Left cardiac atrium (tissue), 2 donors: ENCODE measurements around the gene KANTR. TPM values are rescaled to one million over a fixed set of nuclear protein-coding genes. Genes with fewer than 3 reads are reported as not detected.

Source experiments
- total RNA-seq, 2 donors: library from RNA; stranded (reverse); fragmentation: NEBNext Ultra II Directional; extraction: Animal tissue kit (Norgen Biotek cat#: 25700); gene quantifications; one replicate each; pipeline ENCODE4 v1.2.1, GENCODE V29; 2021
- donor health status: DM: no; HTN: yes; CAD: no; lungs with severe emphysema.
- donor health status: DM: yes; HTN: yes; CAD: no.

The KANTR gene
- total RNA-seq, 2 donors from 2014 or later: 5.4 to 5.7 TPM

Other genes with a start within 250 kb of the KANTR start
- gene XAGE3, start 226.1 kb upstream of the KANTR start, total RNA-seq: not detected
- 10 to 100 TPM; 12.1 to 12.6 TPM for gene FAM156B, start 196.8 kb upstream of the KANTR start, total RNA-seq
- gene FAM156A, start 135.6 kb upstream of the KANTR start, total RNA-seq: 10 to 100 TPM in 1 of 2 donors, 1 to 10 TPM in 1; 9.9 to 14.2 TPM
- 1 to 10 TPM; 1.3 to 2.8 TPM for gene GPR173, start 45.4 kb upstream of the KANTR start, total RNA-seq
- gene TSPYL2, start 11.8 kb upstream of the KANTR start, total RNA-seq: 10 to 100 TPM; 33.5 to 37.4 TPM
- gene KDM5C, start 131.1 kb downstream of the KANTR start, total RNA-seq: 10 to 100 TPM; 32.5 to 46.3 TPM
- gene IQSEC2, start 187.4 kb downstream of the KANTR start, total RNA-seq: 10 to 100 TPM in 1 of 2 donors, 1 to 10 TPM in 1; 9.1 to 10.8 TPM